ENCODE measurements around the gene RFC5. TPM values are rescaled to one million over a fixed set of nuclear protein-coding genes. Genes with fewer than 3 reads are reported as not detected.
A peak's percentile ranks its signal among the peaks of the same experiment; 100 is the strongest.

The RFC5 gene
- total RNA-seq, 1 experiment from 2014 or later, result 50.4 TPM

DNA sequence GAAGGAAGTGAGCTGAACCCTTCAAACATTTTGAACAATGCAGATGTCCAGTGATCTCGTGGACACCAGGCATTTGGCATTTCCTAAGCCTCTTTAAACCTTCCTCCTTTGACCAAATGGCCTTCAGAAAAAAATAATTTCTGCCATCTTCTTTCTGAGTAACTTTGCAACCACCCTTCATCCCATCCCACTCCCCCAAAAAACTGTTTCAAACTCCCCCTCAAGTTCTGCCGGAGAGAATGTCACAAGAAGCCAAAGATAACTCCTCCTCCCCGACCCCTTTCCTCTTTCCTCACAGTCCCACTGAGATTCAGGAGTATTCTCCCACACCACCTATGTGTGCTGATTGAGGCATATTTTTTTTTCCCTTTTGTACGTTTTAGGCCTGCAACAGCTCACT, 49.5 kb upstream of the RFC5 start:
- Histone ChIP-seq H3K14ac (ENCODE audit: insufficient read depth, low read length) (no peak overlapping the region), H2BK5ac (ENCODE audit: insufficient read length, low read length) (no peak overlapping the region), H3K27ac (ENCODE audit: insufficient read length, low read depth, low read length) (no peak overlapping the region), H3T11ph (ENCODE audit: low read length) (no peak overlapping the region), H4K8ac (replicated peaks; ENCODE audit: insufficient read length, low read depth, low read length) (no peak overlapping the region), H3K23me2 (ENCODE audit: insufficient read length, low read depth, low read length, poor library complexity, severe bottlenecking) (peaks cover 17% of the 10 kb centered on the region), H3K4me1 (ENCODE audit: insufficient read depth, low read length) (peaks cover 2% of the 10 kb centered on the region; the same call in 1 of the 2 replicates), H3K18ac (ENCODE audit: insufficient read length, low read depth, low read length) (no peak overlapping the region), H2BK12ac (ENCODE audit: insufficient read length, low read depth, low read length) (no peak overlapping the region), H3K27me3 (ENCODE audit: insufficient read depth, low read length) (no peaks in the 10 kb centered on the region), H4K5ac (ENCODE audit: insufficient read length, low read depth, low read length) (no peak overlapping the region), H3K79me1 (ENCODE audit: insufficient read depth, low read depth, low read length, poor library complexity, severe bottlenecking) (no peaks in the 10 kb centered on the region), H2BK20ac (ENCODE audit: low read depth, low read length, poor library complexity, severe bottlenecking) (no peak overlapping the region), H4K20me1 (ENCODE audit: control insufficient read depth, insufficient read depth, insufficient read length) (no peaks in the 10 kb centered on the region), H3K23ac (ENCODE audit: insufficient read length, low read depth, low read length) (no peak overlapping the region), H3K9me3 (ENCODE audit: control insufficient read depth, low read depth, low read length) (no peaks in the 10 kb centered on the region), H4K91ac (ENCODE audit: insufficient read length, low read depth, low read length) (no peak overlapping the region), H3K4ac (ENCODE audit: low read depth, low read length) (no peak overlapping the region), H2BK120ac (ENCODE audit: low read depth, low read length, poor library complexity, severe bottlenecking) (no peak overlapping the region), H3K56ac (ENCODE audit: insufficient read length, low read depth, low read length) (no peak overlapping the region), H2AFZ (ENCODE audit: low read length) (no peak overlapping the region), H2BK15ac (ENCODE audit: low read depth, low read length) (no peak overlapping the region), H2AK5ac (ENCODE audit: insufficient read length, low read length) (no peak overlapping the region), H3K9ac (ENCODE audit: extremely low read depth, insufficient read length, low read length) (no peak overlapping the region), H3K4me2 (ENCODE audit: insufficient read depth, insufficient read length, low read length) (peak overlapping the region; percentile 97), H3K79me2 (ENCODE audit: insufficient read depth, low read length) (no peaks in the 10 kb centered on the region)
- Mint-ChIP-seq H3K4me3 (peak overlapping the region; percentile 87 to 96), H3K27me3 (ENCODE audit: low read depth) (peaks cover 33% of the 10 kb centered on the region), H3K27ac (no peak overlapping the region), H3K36me3 (ENCODE audit: insufficient read depth in 1 of 3, low read depth in 3 of 3) (peaks cover 3 to 16% (median 3%) of the 10 kb centered on the region in 3 experiments; a peak in 6 of 7 replicates), H3K4me1 (peaks cover 20% of the 10 kb centered on the region in 2 experiments), H3K9me3 (peaks cover 10 to 17% of the 10 kb centered on the region in 2 experiments)
- no peak for DNase-seq
- TF ChIP-seq, protein P1, sequence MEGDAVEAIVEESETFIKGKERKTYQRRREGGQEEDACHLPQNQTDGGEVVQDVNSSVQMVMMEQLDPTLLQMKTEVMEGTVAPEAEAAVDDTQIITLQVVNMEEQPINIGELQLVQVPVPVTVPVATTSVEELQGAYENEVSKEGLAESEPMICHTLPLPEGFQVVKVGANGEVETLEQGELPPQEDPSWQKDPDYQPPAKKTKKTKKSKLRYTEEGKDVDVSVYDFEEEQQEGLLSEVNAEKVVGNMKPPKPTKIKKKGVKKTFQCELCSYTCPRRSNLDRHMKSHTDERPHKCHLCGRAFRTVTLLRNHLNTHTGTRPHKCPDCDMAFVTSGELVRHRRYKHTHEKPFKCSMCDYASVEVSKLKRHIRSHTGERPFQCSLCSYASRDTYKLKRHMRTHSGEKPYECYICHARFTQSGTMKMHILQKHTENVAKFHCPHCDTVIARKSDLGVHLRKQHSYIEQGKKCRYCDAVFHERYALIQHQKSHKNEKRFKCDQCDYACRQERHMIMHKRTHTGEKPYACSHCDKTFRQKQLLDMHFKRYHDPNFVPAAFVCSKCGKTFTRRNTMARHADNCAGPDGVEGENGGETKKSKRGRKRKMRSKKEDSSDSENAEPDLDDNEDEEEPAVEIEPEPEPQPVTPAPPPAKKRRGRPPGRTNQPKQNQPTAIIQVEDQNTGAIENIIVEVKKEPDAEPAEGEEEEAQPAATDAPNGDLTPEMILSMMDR (conservative IDR thresholded peaks at IDR 0.05), result no peak
- WGBS (ENCODE audit: extremely low coverage, insufficient read length, low lambda C conversion rate), result no CpG with 5 or more reads among the region's 4 CpGs

All from H9 (cell line).